Omental fat pad (tissue), 4 donors: ENCODE data around the gene TMTC4. TPM values are rescaled to one million over a fixed set of nuclear protein-coding genes. Genes with fewer than 3 reads are reported as not detected.

Experiments
- ATAC-seq: fragments of 150-250 bp; one replicate; pipeline ENCODE4 v1.9.1; 2016; ENCODE audit warnings: mild to moderate bottlenecking, moderate library complexity; ENCODE audit not compliant: low FRiP score
- DNase-seq: peaks from one replicate; pipeline ENCODE4 v3.0.0-alpha.2; 2019; ENCODE audit warnings: low spot score
- CTCF ChIP-seq, 3 donors: fragments of 450-650 bp; IDR thresholded peaks; one replicate each; pipeline ENCODE4 v1.5.1; 2016 to 2017; ENCODE audit warnings: antibody characterized with exemption in 3 of 3, mild to moderate bottlenecking in 3 of 3, moderate library complexity in 2 of 3
- total RNA-seq, 4 donors: library from RNA; depleted of rRNA; stranded (reverse); fragments of >200 nt; gene quantifications; one replicate each; pipeline ENCODE4 v1.1.0, GENCODE V29; 2016

The TMTC4 gene
- total RNA-seq, 4 donors from 2014 or later, result 9.2 to 16.9 (median 12.9) TPM

- no peak for ATAC-seq
- DNase-seq, result no peak
- TF ChIP-seq CTCF (IDR thresholded peaks at IDR 0.05), result no peak
Observed at GRCh38 chr13:100611678-100612492, 62.7 kb downstream of the TMTC4 start.

DNA sequence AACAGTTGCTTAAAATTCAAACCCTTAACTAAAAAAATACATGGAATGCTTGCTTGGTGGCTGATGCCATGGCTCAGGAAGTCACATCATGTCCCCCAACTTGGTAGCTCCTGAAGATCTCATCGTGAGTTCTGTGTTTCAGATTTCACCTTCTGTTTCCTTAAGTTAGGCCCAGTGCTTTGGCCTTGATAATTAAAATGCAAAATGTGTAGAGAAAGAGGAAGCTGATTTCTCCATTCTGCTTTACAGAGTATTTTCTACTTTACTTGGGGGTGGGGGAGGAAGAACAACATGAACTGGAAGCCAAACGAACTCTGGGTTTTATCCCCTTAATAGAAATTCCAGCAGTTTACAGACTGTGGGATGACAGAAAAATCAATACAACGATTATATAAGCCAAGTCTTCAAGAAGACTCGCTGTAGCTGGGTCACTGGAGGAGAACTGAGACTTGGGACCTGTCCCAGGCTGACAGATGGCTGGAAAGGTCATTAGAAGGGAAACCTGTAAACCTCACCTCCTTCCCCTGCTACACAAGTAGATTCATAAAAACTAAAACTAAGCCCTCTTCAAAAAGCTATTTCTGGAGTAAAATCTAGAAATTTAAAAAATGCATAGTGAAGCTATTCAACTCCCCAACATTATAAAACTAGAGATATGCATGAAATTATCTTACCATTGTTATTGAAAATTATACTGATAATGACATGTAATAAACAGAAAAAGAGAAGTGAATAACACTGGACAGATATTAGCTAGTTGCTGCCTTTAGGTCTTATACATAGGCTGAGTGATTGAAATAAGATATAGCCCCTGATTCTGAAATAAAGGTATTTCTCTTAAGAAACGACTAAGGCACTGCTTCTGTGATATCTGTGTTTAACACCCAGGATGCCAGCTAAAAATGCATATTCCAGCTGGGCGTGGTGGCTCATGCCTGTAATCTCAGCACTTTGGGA is 63.9 kb downstream of the TMTC4 start:
- TF ChIP-seq CTCF (IDR thresholded peaks at IDR 0.05), result no peak
- ATAC-seq (no peak), DNase-seq (no peak)

- no peak for ATAC-seq
- TF ChIP-seq CTCF (IDR thresholded peaks at IDR 0.05), result no peak
- DNase-seq, result no peak
Observed at GRCh38 chr13:100608906-100609305, 65.7 kb downstream of the TMTC4 start.

DNA sequence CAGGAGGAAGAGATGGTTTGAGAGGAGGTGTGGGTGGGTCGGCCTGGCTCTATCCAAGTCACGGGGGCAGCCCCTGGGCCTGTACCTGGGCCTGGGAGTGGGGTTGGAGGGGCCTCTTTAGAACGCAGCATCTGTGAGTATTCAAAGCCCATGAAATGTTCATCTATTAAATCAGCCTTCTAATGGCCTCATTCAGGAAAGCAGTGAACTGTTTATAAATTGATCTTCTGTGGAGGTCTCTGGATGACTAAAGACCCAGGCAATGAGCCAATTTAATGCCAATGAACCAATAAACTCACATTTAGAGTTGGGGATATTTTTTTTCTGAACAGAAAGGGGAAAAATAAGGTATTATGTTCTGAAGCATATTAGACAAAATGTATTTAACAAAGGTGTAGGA is 66.1 kb downstream of the TMTC4 start:
- ATAC-seq (no peak), DNase-seq (no peak)
- no peak for TF ChIP-seq CTCF (IDR thresholded peaks at IDR 0.05)

DNA sequence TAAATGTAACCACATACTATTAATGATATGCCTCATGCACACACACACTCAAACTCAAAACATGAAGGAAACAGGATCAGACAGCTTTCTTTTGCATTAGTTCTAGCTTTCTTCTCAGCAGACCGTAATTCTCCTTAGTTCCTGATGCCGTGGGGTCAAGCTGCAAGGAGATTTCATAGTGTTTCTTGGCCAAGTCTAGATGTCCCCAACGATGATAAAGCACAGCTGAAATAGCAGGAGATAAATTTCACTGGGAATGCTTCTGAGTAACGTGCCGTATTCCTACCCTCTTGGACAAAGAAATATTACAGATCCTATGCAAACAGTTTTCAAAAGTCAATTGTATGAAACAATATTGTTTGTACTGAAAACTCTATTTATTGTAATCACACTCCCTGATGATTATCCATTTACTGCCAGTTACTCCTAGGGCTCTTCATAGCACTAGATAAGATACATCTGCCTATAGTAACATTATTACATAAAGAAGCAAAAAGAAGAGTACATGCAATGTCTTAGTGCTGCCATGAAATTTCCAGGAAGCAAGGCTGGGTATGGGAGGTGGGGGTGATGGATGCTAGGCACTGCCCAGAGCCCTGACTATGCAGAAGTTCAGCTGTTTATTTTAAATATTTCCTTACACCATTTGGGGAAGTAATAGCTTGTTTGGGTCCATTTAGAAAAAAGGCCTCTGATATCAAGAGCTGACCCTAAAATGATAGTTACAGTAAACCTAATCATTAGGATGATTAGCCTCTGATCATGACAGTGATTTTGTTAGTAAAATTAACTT is 69.5 kb downstream of the TMTC4 start:
- TF ChIP-seq CTCF (IDR thresholded peaks at IDR 0.05), result no peak
- DNase-seq, result no peak
- ATAC-seq, result no peak

DNA sequence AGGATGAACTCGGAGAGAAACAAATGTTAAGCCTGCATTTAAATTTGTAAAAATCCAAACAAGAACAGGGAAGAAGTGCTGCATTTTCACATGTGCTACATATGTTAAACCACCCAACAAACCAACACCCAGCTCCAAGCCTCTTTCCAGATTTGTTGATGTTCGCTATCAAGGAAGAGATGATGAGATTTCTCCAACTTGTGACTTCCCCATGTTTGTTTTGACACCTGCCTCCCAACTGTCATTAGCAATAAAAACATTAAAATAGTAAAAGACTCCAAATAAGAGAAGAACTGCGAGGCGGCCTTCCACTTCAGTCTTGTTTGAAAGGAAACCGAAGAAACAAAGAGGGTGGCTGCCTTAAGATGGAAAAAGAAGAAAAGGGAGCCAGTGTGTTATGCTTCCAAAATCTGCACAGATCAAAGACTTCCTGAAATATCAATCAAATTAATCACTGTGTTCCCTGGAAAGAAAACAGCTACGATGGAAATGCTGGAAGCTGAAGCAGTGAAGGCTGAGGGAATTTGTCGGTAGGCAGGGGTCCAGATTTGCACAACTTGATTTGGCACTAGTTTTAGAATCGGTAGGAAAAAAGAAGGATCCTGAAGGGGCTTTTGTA is 72.0 kb downstream of the TMTC4 start:
- DNase-seq (no peak), ATAC-seq (no peak)
- TF ChIP-seq CTCF (IDR thresholded peaks at IDR 0.05), result no peak
